GM12891 (cell line): ENCODE measurements around the gene TTC32. TPM values are rescaled to one million over a fixed set of nuclear protein-coding genes. Genes with fewer than 3 reads are reported as not detected.

ENCODE experiments used
- DNase-seq: peaks from one replicate; pipeline ENCODE4 v3.0.0; 2011; ENCODE audit warnings: low spot score; ENCODE audit not compliant: insufficient read length
- FAIRE-seq: peaks from 2 replicates; lab custom pipeline; 2011; peaks lifted over from hg19 to GRCh38; lab: Jason Lieb, UNC
- PAX5 ChIP-seq: IDR thresholded peaks from 2 replicates; pipeline ENCODE4 v1.6.1; 2011; ENCODE audit warnings: low read length, moderate library complexity, mild to moderate bottlenecking; ENCODE audit not compliant: insufficient read depth, severe bottlenecking
- POLR2A ChIP-seq: IDR thresholded peaks from 2 replicates; pipeline ENCODE4 v1.6.1; 2011; ENCODE audit warnings: low read depth, low read length, control low read depth
- POLR2AphosphoS5 ChIP-seq: IDR thresholded peaks from 2 replicates; pipeline ENCODE4 v1.6.1; 2011; ENCODE audit warnings: low read depth, low read length, control low read depth
- POU2F2 ChIP-seq: IDR thresholded peaks from 2 replicates; pipeline ENCODE4 v1.6.1; 2011; ENCODE audit warnings: low read depth, mild to moderate bottlenecking, control low read depth, low read length, moderate library complexity
- SPI1 ChIP-seq: IDR thresholded peaks from 2 replicates; pipeline ENCODE4 v1.6.1; 2011; ENCODE audit warnings: low read depth, low read length, control low read depth
- TAF1 ChIP-seq: IDR thresholded peaks from 2 replicates; pipeline ENCODE4 v1.6.1; 2011; ENCODE audit warnings: low read depth, low read length, control low read depth
- polyA plus RNA-seq: library from polyadenylated mRNA; unstranded; fragments of >200 nt; gene quantifications from one replicate; pipeline ENCODE4 v1.2.1, GENCODE V29; 2012; ENCODE audit warnings: low read depth, missing spikeins, inconsistent platforms; ENCODE audit not compliant: missing spikeins

The TTC32 gene
- polyA plus RNA-seq, result 13.6 TPM

- TF ChIP-seq POLR2AphosphoS5, result peak; percentile 94
- TF ChIP-seq POU2F2, result peak; percentile 3; the same call in 1 of the 2 replicates
- TF ChIP-seq SPI1, result peak; percentile 70
- peak; percentile 91 for TF ChIP-seq POLR2A
- TF ChIP-seq TAF1, result peak; percentile 70
- no peak for TF ChIP-seq PAX5
- peak; percentile 64 for DNase-seq
- peak; percentile 97 for FAIRE-seq
Measured at GRCh38 chr2:19901442-19902215, at the start of gene TTC32. Gene TTC32 (minus strand): TSS chr2:19901983. CDS start chr2:19901854, 129 bp downstream.

- TF ChIP-seq POLR2A (no peak), SPI1 (no peak), POU2F2 (no peak), TAF1 (no peak), PAX5 (no peak), POLR2AphosphoS5 (no peak)
- no peak for FAIRE-seq
- DNase-seq, result no peak
Measured at GRCh38 chr2:19949071-19949470, 47.3 kb upstream of the TTC32 start.

- no peak for DNase-seq
- no peak for FAIRE-seq
- no peak for TF ChIP-seq TAF1
- no peak for TF ChIP-seq PAX5
- TF ChIP-seq POLR2AphosphoS5, result no peak
- no peak for TF ChIP-seq POLR2A
- TF ChIP-seq POU2F2, result no peak
- TF ChIP-seq SPI1, result no peak
Measured at GRCh38 chr2:19947184-19947940, 45.6 kb upstream of the TTC32 start.

- no peak for FAIRE-seq
- TF ChIP-seq POLR2A (no peak), PAX5 (no peak), POU2F2 (no peak), POLR2AphosphoS5 (no peak), TAF1 (no peak), SPI1 (no peak)
- DNase-seq, result no peak
Measured at GRCh38 chr2:19944205-19944845, 42.5 kb upstream of the TTC32 start.

- FAIRE-seq (peak; percentile 45), DNase-seq (no peak)
- no peak for TF ChIP-seq TAF1
- TF ChIP-seq POU2F2, result no peak
- no peak for TF ChIP-seq PAX5
- no peak for TF ChIP-seq POLR2A
- no peak for TF ChIP-seq SPI1
- TF ChIP-seq POLR2AphosphoS5, result no peak
Measured at GRCh38 chr2:19943189-19943588, 41.4 kb upstream of the TTC32 start.

GRCh38 chr2:19942199-19942598, 40.4 kb upstream of the TTC32 start:
- DNase-seq (no peak), FAIRE-seq (no peak)
- TF ChIP-seq POLR2A, result no peak
- no peak for TF ChIP-seq SPI1
- no peak for TF ChIP-seq POU2F2
- TF ChIP-seq PAX5, result no peak
- no peak for TF ChIP-seq TAF1
- no peak for TF ChIP-seq POLR2AphosphoS5

GRCh38 chr2:19937004-19937403, 35.2 kb upstream of the TTC32 start:
- no peak for TF ChIP-seq TAF1
- TF ChIP-seq POLR2A, result no peak
- no peak for TF ChIP-seq SPI1
- TF ChIP-seq POU2F2, result no peak
- no peak for TF ChIP-seq PAX5
- no peak for TF ChIP-seq POLR2AphosphoS5
- FAIRE-seq, result no peak

GRCh38 chr2:19936203-19936602, 34.4 kb upstream of the TTC32 start:
- DNase-seq (no peak), FAIRE-seq (no peak)
- no peak for TF ChIP-seq SPI1
- no peak for TF ChIP-seq TAF1
- TF ChIP-seq POLR2A, result no peak
- no peak for TF ChIP-seq POLR2AphosphoS5
- no peak for TF ChIP-seq PAX5
- TF ChIP-seq POU2F2, result no peak

More at GRCh38 chr2:19937004-19937403, 35.2 kb upstream of the TTC32 start:
- DNase-seq, result no peak

GRCh38 chr2:19933351-19933981, 31.7 kb upstream of the TTC32 start:
- no peak for DNase-seq
- TF ChIP-seq POLR2AphosphoS5 (no peak), SPI1 (peak; percentile 94)
- no peak for FAIRE-seq

- FAIRE-seq, result peak; percentile 55
- TF ChIP-seq PAX5 (no peak), SPI1 (no peak), POLR2A (no peak), TAF1 (no peak), POLR2AphosphoS5 (no peak), POU2F2 (no peak)
- no peak for DNase-seq
Measured at GRCh38 chr2:19932928-19933327, 31.1 kb upstream of the TTC32 start.
